Hepatocyte (in vitro differentiated cells): Measurements from ENCODE around the gene PTGDS. TPM values are rescaled to one million over a fixed set of nuclear protein-coding genes. Genes with fewer than 3 reads are reported as not detected.
A peak's percentile ranks its signal among the peaks of the same experiment; 100 is the strongest.

ENCODE experiments used
- DNase-seq: peaks from one replicate; pipeline ENCODE4 v3.0.0-alpha.2; 2016; ENCODE audit warnings: low spot score
- H2AFZ ChIP-seq: fragments of 200-600 bp; sonication (generic); 2 replicates; pipeline ENCODE4 v1.6.0; 2016; ENCODE audit warnings: antibody characterized with exemption, mild to moderate bottlenecking
- H3K27ac ChIP-seq: fragments of 200-600 bp; sonication (generic); 2 replicates; pipeline ENCODE4 v1.5.1; 2016; ENCODE audit warnings: mild to moderate bottlenecking
- H3K27me3 ChIP-seq: fragments of 200-600 bp; sonication (generic); 2 replicates; pipeline ENCODE4 v1.6.1; 2016
- H3K36me3 ChIP-seq: fragments of 200-600 bp; sonication (generic); replicated peaks from 2 replicates; pipeline ENCODE4 v1.5.1; 2016; ENCODE audit warnings: low read depth; ENCODE audit not compliant: insufficient read depth
- H3K4me1 ChIP-seq: fragments of 200-600 bp; sonication (generic); 2 replicates; pipeline ENCODE4 v1.5.1; 2016; ENCODE audit warnings: mild to moderate bottlenecking, moderate library complexity; ENCODE audit not compliant: insufficient read depth
- H3K4me2 ChIP-seq: fragments of 200-600 bp; sonication (generic); 2 replicates; pipeline ENCODE4 v1.6.0; 2016
- H3K4me3 ChIP-seq: fragments of 200-600 bp; sonication (generic); 2 replicates; pipeline ENCODE4 v1.5.1; 2016; ENCODE audit warnings: mild to moderate bottlenecking
- H3K79me2 ChIP-seq: fragments of 200-600 bp; sonication (generic); 2 replicates; pipeline ENCODE4 v1.6.0; 2017; ENCODE audit warnings: mild to moderate bottlenecking
- H3K9me2 ChIP-seq: fragments of 200-600 bp; sonication (generic); replicated peaks from 2 replicates; pipeline ENCODE4 v1.6.0; 2017; ENCODE audit warnings: mild to moderate bottlenecking; ENCODE audit not compliant: insufficient read depth
- H3K9me3 ChIP-seq: fragments of 200-600 bp; sonication (generic); 2 replicates; pipeline ENCODE4 v1.5.1; 2016; ENCODE audit warnings: low read depth, mild to moderate bottlenecking
- H4K20me1 ChIP-seq: fragments of 200-600 bp; sonication (generic); 2 replicates; pipeline ENCODE4 v1.6.0; 2016; ENCODE audit warnings: mild to moderate bottlenecking; ENCODE audit not compliant: insufficient read depth, poor library complexity, severe bottlenecking
- CTCF ChIP-seq: fragments of 200-600 bp; sonication (generic); IDR thresholded peaks from 2 replicates; pipeline ENCODE4 v1.5.1; 2016; ENCODE audit warnings: antibody characterized with exemption, mild to moderate bottlenecking; ENCODE audit not compliant: poor library complexity
- EZH2 ChIP-seq: fragments of 200-600 bp; sonication (generic); IDR thresholded peaks from 2 replicates; pipeline ENCODE4 v1.6.1; 2016; ENCODE audit warnings: antibody characterized with exemption, mild to moderate bottlenecking, borderline replicate concordance
- EZH2phosphoT487 ChIP-seq: fragments of 200-600 bp; sonication (generic); IDR thresholded peaks from one replicate; pipeline ENCODE4 v1.6.1; 2018; ENCODE audit warnings: antibody characterized with exemption, mild to moderate bottlenecking, low read depth, moderate library complexity; ENCODE audit not compliant: unreplicated experiment, severe bottlenecking
- WGBS: methylation state at CpG from one replicate; pipeline ENCODE4 v1.1.6; 2016; ENCODE audit warnings: low lambda C conversion rate; ENCODE audit errors: missing lambda C conversion rate; 5-methylcytosine and 5-hydroxymethylcytosine counted together
- polyA plus RNA-seq: library from polyadenylated mRNA; unstranded; fragments of >200 nt; fragmentation: Nextera tagmentation; extraction: Ambion mirVana; gene quantifications from 2 replicates; pipeline ENCODE4 v1.2.1, GENCODE V29; 2016
- total RNA-seq: library from RNA; depleted of rRNA; stranded (reverse); fragments of >200 nt; gene quantifications from 2 replicates; pipeline ENCODE4 v1.2.3, GENCODE V29; 2014

PTGDS gene
- total and polyA plus RNA-seq, 2 experiments from 2014 or later = 56.0 to 290 TPM

GRCh38 chr9:136944519-136945332, 32.6 kb upstream of the PTGDS start, which contains the start of the genes C8G and FBXW5:
Gene C8G, plus strand, starts transcription at chr9:136945243. Its CDS starts 78 bp downstream, at chr9:136945321.
Gene FBXW5, minus strand, starts transcription at chr9:136944738. Its CDS starts 655 bp downstream, at chr9:136944083.
- Histone ChIP-seq H4K20me1 (peaks cover 4% of the 10 kb centered on the region), H3K27ac (peak within 1 kb of the TSS; percentile 95), H3K36me3 (no peaks in the 10 kb centered on the region), H2AFZ (peak within 1 kb of the TSS; percentile 41), H3K27me3 (no peaks in the 10 kb centered on the region), H3K4me2 (peak within 1 kb of the TSS; percentile 98), H3K4me1 (peaks cover 20% of the 10 kb centered on the region), H3K9me2 (no peaks in the 10 kb centered on the region), H3K4me3 (peak within 1 kb of the TSS; percentile 80), H3K79me2 (peaks cover 24% of the 10 kb centered on the region), H3K9me3 (no peaks in the 10 kb centered on the region)
- TF ChIP-seq CTCF = peak; percentile 100
- no peak for TF ChIP-seq EZH2phosphoT487
- 13% methylated on average over 39 of the region's 74 CpGs for WGBS
- peak; percentile 98 for DNase-seq

GRCh38 chr9:136945333-136946227, 31.7 kb upstream of the PTGDS start:
- H3K79me2 ChIP-seq = peaks cover 24% of the 10 kb centered on the region
- H3K27me3 ChIP-seq = no peaks in the 10 kb centered on the region
- H3K36me3 ChIP-seq = no peaks in the 10 kb centered on the region
- no peak for TF ChIP-seq EZH2phosphoT487
- no peak for TF ChIP-seq EZH2
- TF ChIP-seq CTCF = no peak
- peak overlapping the region; percentile 75 for H3K27ac ChIP-seq
- H3K9me3 ChIP-seq = no peaks in the 10 kb centered on the region
- no peaks in the 10 kb centered on the region for H3K9me2 ChIP-seq
- no peak overlapping the region for H2AFZ ChIP-seq
- no peak for DNase-seq
- 90% methylated on average over 22 of the region's 30 CpGs for WGBS
- H3K4me1 ChIP-seq = peaks cover 20% of the 10 kb centered on the region
- H3K4me2 ChIP-seq = no peak overlapping the region
- H4K20me1 ChIP-seq = peaks cover 4% of the 10 kb centered on the region
- H3K4me3 ChIP-seq = no peak overlapping the region

- H4K20me1 ChIP-seq = peaks cover 4% of the 10 kb centered on the region
- no peak for TF ChIP-seq EZH2
- no peak for TF ChIP-seq EZH2phosphoT487
- no peak for TF ChIP-seq CTCF
- no peaks in the 10 kb centered on the region for H3K36me3 ChIP-seq
- H3K79me2 ChIP-seq = peaks cover 26% of the 10 kb centered on the region
- no peaks in the 10 kb centered on the region for H3K27me3 ChIP-seq
- H3K4me1 ChIP-seq = peaks cover 20% of the 10 kb centered on the region
- H3K4me3 ChIP-seq = no peak overlapping the region
- 88% methylated on average over 24 of the region's 27 CpGs for WGBS
- no peak overlapping the region for H2AFZ ChIP-seq
- H3K9me2 ChIP-seq = no peaks in the 10 kb centered on the region
- no peak overlapping the region for H3K4me2 ChIP-seq
- H3K9me3 ChIP-seq = no peaks in the 10 kb centered on the region
- no peak overlapping the region for H3K27ac ChIP-seq
- no peak for DNase-seq
These were observed 30.9 kb upstream of the PTGDS start for GRCh38 chr9:136946228-136947027.
